ENCODE results near the gene KRTAP5-6.
"Not testable (repeated sequence)": the region's sequence is repeated elsewhere in the genome, so short reads cannot be mapped to it uniquely, and the experiment has no call there.

KRTAP5-6 gene

DNA sequence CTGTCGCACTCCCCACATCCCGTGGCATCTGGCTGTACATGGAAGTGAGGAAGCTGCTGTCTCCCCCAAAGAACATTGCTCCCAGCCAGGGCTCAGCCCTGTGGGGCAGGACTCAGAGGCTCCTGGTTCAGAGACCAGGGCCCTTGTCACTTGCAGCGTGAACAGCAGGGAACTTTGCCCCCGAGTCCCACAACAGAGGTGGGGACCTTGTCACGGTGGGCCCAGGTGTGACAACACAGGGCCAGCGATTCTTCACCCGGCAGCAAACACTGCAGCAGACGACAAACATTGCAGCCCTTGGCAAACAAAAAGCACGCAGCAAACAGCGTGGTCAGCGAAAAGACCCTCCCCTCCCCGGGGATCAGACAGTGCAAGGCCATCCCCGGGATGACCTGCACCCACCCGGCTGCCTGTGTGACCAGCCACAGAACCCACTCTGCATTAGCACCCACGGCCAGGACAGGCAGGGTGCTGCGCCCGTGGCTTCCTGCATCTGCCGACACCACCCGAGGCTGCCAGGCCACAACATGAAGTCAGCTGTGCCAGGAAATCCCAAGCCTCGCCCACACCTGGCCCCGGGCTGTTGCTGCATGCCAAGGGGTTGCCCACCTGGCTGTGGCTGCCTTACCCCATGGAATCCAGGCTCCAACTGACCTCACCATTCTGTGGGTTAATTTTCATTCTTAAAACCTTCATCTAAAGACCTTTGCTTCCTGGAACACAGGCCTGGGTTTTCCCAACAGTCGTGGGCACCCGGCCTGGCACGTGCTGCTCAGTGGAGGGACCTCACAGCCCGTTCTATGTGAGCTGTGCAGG, 35.3 kb upstream of the KRTAP5-6 start:
- DNase-seq, result not testable (repeated sequence)

DNA sequence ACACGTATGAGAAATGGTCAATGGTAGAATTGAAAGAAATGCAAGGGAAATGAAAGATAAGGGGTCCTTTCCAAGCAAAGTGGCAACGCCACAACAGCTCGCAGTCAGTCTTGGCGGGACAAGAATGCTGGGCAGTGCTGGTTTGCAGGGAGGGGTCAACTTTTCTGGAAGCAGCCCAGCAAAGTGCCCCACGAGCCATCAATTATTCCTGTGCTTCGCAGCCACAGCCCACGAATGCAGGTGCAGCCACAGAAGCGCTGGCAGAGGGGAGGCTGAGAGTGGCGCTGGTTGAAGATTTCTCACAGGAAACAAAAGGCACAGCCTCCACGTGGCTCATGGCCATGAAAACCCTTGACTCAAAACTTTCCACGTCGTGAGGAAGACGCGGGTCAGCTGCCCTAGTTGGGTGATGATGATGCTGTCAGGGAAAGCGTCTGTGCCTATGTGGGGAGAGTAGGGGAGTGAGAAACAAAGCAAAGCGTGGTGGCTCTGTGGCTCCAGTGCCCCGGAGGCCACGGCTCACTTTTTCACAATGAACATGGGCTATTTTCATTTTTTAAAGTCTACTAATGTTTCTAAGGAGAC, 34.2 kb upstream of the KRTAP5-6 start:
- not testable (repeated sequence) for DNase-seq

DNA sequence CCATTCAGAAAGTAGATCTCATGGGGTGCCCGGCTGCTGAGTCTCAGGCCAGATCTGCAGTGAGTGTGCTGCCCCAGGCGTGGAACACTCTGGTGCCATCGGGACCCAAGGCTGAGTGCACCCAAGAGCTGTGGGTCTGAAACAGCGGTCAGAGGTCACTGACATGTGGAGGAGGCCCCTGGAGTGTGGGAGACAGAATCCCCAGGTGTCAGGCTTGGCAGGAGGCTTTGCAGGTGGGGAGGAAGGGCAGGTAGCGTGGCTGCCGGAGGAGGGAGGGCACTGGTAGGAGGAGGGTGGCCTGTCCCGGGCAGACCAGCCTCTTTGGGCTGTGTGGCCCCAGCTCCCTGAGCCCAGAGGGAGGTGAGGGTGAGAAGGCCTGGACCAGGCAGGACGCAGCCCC, 31.7 kb upstream of the KRTAP5-6 start:
- DNase-seq, result no peak

DNA sequence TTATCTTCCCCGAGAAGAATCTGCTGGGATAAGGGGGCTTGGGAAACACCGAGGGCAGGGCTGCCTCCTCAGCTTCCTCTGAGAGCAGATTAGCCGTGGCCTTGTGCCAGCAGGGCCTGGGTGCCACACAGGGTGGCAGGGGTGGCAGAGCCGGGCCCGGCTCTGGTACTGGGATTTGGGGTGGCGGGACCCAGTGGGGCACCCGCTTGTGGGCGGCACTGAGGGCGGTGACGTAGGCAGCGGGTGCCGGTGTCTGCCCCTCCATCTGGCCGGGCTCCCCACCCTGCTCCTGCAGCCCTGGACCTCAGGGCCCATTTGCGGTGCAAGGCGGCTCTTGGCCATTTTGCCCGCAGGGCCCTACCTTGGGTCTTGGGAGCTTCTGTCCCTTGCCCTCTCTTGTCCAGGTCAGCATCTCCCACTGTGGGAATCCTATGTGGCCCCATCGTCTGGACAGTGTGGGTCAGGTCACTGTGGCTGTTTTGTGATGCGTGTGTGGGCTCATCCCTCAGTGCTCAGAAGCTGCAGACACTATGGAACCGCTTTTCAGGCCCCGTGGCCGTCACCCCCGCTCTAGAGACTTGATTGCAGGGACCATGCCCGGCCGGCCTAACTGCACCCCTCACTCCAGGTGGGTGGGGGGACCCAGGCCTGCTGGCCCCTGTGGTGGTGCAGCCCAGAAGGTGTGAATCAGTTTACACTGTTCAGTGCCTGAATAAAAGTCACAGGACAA, 29.7 kb upstream of the KRTAP5-6 start:
- no peak for DNase-seq

DNA sequence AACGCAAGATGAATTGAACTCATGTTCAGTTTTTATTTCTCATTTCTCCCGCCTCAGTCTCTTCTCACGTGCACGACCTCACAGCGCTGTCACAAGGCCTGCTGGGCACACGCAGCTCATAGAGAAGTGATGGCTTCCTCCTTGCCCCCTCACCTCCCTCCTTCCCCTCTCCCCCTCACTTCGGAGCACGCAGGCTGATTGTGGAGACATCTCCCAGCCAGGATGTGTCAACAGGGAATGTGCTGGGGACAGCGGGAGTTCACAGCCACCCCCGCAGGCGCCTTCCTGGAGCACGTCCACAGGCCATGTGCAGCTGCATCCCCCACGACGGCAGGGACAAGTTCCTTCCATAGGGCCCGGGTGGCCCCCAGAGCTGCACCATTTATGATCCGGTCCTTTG, 29.1 kb upstream of the KRTAP5-6 start:
- no peak for DNase-seq

DNA sequence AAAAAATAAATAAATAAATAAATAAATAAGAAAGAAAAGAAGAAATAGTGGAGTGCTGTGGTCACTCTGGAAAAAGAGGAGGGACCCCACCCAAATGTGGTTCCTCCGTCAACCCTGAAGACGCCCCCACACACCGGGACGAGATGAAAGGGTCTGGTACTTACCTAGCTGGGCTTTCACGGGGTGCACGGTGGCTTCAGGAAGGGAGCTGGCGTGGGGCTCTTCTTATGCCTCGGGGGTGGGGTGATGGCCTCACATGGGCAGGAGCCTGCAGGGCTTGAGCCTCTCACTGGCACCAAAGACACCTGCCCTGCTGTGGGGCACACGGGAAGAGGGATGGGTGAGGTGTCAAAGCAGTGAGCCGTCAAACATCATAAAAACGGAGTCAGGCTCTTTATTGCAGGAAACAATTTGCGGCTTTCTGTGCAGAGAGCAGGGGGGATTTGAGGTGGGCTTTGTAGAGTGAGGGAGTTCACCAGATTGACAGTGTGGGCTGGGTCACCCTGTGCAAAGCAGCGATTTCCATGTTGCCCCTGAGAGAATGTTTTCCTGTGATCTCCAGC, 28.0 kb upstream of the KRTAP5-6 start:
- no peak for DNase-seq

DNA sequence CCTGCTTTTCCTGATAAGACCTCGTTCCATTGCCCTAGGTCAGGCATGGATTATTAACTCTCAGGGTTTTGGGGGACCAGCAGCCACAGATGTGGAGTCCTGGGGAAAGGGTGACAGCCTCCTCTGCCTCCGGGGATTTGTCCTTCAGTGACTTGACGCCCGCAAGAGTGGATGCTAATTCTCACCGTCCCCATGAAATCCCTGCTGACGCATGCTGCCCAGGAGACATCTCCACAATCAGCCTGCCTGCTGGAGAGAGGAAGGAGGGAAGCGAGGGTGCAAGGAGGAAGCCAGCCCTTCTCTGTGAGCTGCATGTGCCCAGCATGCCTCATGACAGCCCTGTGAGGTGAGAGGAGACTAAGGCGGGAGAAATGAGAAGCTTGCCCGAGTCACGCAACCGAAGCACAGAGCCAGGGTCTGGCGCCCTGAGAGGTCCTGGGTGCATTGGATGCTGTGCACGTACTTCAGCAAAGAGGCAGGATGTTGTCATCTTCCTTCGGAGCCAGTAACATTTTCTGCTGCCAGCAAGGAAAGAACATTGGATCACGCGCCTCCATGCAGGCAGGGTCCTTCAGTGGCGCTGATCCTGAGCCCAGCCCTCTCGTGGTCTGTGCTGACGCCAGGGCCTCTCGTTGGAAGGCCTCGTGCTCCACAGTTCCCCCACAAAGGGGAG, 27.3 kb upstream of the KRTAP5-6 start:
- no peak for DNase-seq

DNA sequence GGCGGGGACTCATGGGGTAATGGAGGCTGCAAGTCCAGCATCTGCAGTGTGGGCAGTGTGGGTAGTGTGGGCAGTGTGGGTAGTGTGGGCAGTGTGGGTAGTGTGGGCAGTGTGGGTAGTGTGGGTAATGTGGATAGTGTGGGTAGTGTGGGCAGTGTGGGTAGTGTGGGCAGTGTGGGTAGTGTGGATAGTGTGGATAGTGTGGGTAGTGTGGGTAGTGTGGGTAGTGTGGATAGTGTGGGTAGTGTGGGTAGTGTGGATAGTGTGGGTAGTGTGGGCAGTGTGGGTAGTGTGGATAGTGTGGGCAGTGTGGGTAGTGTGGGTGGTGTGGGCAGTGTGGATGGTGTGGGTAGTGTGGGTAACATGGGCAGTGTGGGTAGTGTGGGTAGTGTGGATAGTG, 26.5 kb upstream of the KRTAP5-6 start:
- DNase-seq, result not testable (repeated sequence)

DNA sequence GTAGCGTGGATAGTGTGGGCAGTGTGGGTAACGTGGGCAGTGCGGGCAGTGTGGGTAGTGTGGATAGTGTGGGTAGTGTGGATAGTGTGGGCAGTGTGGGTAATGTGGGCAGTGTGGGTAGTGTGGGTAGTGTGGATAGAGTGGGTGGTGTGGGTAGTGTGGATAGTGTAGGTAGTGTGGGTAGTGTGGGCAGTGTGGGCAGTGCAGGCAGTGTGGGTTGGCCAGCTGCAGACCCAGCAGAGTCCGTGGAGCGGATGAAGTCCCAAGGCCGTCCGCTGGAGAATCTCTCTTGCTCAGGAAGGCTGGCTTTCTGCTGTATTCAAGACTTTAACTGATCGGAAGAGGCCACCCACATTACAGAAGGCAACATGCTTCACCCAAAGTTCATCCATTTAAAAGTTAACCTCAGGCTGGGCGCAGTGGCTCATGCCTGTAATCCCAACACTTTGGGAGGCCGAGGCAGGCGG, 26.1 kb upstream of the KRTAP5-6 start:
- no peak for DNase-seq

DNA sequence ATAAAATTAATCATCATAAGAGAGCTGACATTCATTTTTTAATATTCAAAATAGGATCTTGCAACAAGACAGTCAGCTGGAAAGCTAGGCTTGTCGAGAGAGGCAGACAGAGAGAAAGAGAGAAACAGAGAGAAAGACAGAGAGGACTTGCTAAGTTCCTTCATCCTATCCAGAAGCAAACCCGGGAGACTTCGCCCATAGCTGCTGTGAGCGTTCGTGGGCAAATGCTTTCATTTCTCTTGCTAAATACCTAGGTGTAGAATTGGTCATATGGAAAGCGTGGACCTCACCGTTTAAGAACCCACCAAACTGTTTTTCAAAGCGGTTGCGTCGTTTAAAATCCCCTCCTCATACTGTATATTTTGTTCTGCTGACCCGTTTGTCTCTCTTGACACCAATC, 25.3 kb upstream of the KRTAP5-6 start:
- no peak for DNase-seq

DNA sequence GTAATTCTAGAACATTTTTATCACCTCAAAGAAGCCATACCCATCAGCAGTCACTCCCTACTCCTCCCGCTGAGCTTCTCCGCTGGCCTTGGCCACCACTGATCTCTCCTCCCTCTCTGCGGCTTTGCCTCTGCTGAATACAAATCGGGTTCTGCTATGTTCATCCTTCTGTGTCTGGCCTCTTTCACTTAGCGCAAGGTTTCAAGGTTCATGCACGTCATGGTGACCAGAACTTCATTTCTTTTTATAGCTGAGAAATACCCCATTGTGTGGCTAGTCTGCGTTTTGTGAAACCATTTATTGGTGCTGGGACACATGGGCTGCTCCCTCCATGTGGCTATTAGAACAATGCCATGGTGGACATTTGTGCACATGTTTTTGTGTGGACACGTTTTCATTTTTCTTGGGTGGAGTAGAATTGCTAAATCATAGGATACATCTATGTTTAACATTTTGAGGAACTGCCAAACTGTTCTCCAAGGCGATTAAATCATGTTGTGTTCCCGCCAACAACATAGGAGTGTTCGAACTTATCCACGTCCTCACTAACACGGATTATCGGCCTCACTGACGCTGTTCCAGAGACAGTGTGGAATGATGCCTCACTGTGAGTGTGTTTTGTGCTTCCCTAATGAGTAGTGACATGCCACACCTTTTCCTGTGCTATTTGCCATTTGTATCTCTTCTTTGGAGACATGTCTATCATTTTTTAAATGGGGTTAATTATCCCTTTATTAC, 24.2 kb upstream of the KRTAP5-6 start:
- no peak for DNase-seq

DNA sequence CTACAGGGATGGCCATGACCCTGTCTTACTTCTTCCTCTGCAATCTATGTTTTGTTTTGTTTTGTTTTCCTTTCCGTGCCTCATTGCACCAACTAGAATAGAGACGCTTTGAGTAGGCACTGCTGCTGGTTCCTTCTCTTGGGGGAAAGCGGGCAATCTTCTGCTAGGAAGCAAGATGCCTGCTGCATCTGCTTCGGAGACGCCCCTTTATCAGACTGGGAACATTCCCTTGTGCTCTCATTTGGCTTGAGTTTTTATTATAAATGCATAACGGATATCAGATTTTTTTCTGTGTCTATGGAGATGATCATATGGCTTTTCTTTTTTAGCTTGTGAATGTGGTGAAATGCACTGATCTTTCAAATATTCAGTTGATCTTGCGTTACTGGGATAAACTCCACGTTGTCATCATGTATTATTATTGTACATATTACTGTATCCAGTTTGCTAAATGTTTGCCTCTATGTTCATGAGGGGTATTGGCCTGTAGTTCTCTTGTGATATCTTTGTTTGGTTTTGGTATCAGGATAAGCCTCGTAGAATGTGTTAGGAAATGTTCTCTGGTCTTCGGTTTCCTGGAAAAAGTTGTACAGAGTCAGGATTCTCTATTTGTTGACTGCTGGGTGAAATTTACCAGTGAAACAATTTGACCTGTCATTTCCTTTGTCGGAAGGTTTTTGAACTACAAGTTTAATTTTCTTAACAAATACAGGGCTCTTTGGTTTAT, 23.4 kb upstream of the KRTAP5-6 start:
- no peak for DNase-seq

DNA sequence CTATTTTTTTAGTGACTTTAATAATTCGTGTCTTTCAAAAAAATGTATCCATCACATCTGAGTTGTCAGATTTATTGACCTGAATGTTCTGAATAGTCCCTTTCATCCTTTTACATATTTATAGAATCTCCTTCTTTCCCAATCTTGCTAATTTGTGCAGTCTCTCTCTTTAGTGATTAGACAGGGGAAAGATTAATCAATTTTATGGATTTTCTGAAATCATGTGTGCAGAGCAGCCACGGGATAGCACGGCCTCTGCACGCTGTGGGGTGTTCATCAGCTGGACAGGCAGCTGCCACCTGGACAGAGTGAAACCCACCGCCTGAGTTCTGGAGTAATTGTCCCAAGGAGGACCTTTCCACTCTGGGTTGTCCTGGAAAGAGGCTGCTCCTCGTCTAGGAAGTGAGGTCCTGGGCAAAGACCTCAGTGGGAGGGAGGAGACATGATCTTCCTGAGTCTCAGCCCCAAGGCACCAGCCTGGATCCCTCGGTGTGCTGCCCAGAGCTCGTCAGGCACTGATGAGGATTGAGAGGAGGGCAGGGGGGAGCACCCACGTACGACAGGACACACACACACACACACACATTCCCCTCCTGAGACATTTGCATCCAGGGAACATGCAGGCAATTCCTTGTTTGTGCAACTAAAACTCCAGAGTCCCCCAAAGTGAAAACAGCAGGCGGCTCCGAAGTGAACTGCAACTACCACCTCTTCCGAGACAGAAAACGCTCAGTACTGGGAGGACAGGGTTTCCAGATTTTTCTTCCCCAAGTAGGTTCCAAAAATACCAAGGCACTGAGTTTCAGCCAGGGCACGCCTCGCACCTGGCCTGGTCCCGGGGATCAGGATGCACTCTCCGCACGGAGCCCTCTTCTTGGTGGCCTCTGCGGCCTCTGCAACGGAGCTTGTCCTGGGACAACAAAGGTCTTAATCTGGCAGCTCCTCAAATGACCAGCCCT, 22.5 kb upstream of the KRTAP5-6 start:
- DNase-seq, result no peak

DNA sequence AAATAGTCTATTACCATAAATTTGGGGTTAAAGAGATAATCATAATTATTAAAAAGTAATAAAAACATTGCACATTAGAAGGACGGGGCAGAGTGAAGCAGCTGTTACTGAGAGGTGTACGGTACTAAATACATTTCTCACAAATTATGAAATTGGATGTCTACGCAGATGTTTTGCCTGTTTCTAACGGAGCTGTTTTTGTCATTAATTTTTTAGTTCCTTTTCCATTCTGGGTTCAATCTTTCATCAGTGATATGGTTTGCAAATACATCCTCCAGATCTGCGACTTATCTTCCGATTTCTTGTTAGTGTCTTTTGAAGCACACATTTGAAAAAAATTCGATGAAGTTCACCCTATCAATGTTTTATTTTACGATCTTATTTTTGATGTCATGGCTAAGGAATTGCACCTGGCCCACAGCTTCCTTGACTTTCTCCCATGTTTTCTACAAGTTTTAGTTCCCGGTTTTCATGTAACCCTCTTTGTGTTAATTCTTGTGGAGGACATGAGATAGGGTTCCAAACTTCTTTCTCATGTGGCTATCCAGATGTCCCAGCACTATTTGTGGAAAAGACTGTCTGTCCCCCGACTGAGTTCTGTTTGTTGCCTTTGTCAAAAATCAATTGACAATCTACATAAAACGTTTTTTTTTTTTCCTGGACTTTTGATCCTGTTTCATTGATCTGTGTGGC, 21.3 kb upstream of the KRTAP5-6 start:
- DNase-seq, result no peak

DNA sequence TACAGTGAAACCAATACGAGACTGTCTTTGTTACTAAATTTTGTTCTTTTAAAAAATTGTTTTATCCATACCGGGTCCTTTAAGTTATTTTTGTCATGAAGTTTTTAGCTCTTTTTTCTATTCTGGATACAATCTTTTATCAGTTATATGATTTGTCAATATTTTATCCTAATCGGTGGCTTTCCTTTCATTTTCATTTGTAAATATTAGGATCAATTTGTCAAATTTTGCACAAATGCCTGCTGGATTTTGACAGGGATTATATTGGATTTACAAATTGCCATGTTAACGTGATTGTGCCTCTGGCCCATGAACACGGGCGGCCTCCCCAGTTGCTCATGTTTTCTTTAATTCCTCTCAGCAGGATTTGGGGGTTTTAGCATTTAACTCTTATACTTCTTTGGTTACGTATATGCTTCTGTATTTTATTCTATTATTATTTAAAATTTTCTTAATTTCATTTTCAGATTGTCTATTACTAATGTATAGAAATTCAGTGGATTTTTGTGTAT, 20.7 kb upstream of the KRTAP5-6 start:
- DNase-seq, result no peak

DNA sequence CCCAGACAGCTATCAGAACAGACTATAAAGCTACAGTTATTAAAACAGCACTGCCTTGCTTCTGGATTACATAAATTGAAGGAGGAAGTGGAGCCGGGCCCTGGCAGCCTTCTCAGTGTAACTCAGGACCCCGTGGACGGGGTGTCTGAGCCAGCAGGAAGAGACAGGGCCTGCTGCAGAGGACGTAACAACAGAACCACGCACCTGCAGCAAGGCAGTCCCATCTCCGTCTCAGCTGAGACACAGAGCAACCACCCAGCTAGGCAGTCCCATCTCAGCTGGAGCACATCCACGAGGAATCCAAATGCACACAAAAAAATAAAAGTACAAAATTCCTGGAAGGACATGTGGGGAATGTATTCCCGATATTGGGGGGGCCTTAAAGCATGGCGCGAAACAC, 17.1 kb upstream of the KRTAP5-6 start:
- no peak for DNase-seq

DNA sequence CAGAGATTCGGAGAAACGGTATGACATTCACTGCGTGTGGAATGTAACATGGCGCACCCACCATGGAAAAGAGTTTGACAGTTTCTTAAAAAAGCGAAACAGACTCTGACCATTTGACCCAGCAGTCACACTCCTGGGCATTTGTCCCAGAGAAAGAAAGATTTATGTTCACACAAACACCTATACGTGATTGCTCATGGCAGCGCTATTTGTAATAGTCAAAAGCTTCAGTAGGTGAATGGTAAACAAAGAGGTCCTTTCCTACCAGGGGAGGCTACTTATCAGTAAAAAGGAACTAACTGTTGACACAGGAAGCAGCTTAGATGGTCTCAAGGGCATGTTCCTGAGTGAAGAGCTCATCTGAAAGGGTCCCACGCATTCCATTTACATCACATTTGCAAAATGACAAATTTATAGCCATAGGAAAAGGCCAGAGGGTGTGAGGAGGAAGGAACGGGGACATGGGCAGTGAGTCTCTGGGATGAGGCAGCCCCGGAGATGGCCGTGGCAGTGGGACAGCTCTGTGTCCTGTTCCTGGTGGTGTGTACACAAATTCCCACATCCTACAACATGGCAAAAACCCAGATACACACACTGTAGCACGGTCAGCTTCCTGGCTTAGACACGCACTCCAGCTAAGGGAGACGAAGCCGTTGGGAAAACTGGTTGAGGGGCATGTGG, 14.6 kb upstream of the KRTAP5-6 start:
- no peak for DNase-seq

DNA sequence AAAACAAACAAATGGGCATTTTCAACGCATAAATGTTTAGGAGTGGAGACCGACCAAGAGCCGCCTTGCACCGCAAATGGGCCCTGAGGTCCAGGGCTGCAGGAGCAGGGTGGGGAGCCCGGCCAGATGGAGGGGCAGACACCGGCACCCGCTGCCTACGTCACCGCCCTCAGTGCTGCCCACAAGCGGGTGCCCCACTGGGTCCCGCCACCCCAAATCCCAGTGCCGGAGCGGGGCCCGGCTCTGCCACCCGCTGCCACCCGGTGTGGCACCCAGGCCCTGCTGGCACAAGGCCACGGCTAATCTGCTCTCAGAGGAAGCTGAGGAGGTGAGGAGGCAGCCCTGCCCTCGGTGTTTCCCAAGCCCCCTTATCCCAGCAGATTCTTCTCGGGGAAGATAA, 13.8 kb upstream of the KRTAP5-6 start:
- DNase-seq, result not testable (repeated sequence)
